HG02938 (cell line): ENCODE results near the gene NCF2.
"Not testable (repeated sequence)": the region's sequence is repeated elsewhere in the genome, so short reads cannot be mapped to it uniquely, and the experiment has no call there.

Source experiments
- ATAC-seq: cut with Tn5 transposase; IDR thresholded peaks from one replicate; pipeline ENCODE4 v1.9.1; 2021; ENCODE audit warnings: mild to moderate bottlenecking, moderate library complexity; ENCODE audit not compliant: unreplicated experiment

NCF2 gene

GRCh38 chr1:183590244-183591191 is at the start of gene NCF2:
Gene NCF2 (minus strand): TSS chr1:183590459. CDS start chr1:183590329, 130 bp downstream.
- peak; percentile 74 for ATAC-seq

- no peak for ATAC-seq
These were observed 48.6 kb upstream of the NCF2 start for GRCh38 chr1:183638649-183639387.

GRCh38 chr1:183636783-183637182 is 46.5 kb upstream of the NCF2 start:
- ATAC-seq: no peak

GRCh38 chr1:183636334-183636682 is 46.0 kb upstream of the NCF2 start:
- peak; percentile 4 for ATAC-seq

GRCh38 chr1:183635606-183636333 is 45.5 kb upstream of the NCF2 start, which contains the start of gene ARPC5:
Gene ARPC5 (minus strand): TSS chr1:183635783. CDS start chr1:183635659, 124 bp downstream.
- peak; percentile 78 for ATAC-seq

GRCh38 chr1:183635099-183635605 is 44.9 kb upstream of the NCF2 start:
- no peak for ATAC-seq

GRCh38 chr1:183634429-183635065 is 44.3 kb upstream of the NCF2 start:
- ATAC-seq: no peak

- peak; percentile 41 for ATAC-seq
These were observed 43.6 kb upstream of the NCF2 start for GRCh38 chr1:183633676-183634343.

- ATAC-seq: no peak
These were observed 42.7 kb upstream of the NCF2 start for GRCh38 chr1:183632964-183633363.

DNA sequence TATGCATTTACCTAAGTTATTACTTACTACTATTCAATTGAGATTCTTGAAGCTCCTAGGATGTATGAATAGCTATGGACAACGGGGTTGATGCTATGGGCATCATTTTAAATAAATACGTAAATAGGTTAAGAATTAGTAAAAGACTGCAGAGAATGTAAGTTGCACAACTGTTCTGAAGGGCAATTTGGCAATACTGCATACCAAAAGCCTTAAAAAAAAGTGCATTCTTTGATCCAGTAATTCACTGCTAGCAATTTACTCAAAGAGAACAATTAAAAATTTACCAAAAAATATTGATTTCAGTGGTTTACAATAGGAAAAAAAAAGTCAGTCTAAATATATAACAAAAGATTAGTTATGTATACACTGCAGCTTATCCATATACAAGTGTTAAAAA is 41.9 kb upstream of the NCF2 start:
- no peak for ATAC-seq

- ATAC-seq: no peak
These were observed 40.5 kb upstream of the NCF2 start for GRCh38 chr1:183630748-183631147.

DNA sequence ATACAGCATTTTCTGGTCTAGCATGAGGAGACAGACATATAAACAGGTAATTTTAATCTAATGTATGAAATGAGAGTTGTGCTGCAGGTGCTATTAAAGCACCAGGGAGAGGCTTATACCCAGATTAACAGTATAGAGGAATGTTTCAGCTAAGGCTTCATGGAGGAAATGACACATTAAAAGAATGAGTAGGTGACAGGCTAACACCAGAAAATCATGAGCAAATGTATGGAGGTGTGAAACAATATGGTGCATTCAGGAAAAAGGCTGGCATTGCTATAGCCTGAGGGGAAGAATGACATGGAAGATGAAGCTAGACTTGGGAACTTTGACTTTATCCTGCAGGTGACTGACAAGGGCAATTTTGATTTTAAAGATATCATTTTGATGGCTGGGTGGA is 38.3 kb upstream of the NCF2 start:
- ATAC-seq: no peak

DNA sequence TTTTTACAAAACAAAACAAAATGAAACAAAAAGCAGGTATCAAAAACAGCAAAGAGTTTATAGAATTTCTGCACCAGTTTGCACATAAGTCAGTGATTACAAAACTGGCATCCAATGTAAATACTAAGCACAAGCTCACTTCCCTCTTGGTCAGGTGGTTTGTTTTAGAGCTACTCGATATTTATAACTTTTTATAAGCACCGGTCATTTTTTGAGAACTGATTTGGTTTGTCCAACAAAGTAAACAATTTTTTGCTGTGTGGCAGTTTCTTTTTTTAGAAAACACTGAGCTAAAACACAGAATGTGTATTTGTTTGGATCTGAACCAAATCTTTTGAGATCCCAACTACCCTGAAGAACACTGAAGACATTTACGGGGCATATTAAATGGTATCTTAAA is 36.0 kb upstream of the NCF2 start:
- ATAC-seq: not testable (repeated sequence)

DNA sequence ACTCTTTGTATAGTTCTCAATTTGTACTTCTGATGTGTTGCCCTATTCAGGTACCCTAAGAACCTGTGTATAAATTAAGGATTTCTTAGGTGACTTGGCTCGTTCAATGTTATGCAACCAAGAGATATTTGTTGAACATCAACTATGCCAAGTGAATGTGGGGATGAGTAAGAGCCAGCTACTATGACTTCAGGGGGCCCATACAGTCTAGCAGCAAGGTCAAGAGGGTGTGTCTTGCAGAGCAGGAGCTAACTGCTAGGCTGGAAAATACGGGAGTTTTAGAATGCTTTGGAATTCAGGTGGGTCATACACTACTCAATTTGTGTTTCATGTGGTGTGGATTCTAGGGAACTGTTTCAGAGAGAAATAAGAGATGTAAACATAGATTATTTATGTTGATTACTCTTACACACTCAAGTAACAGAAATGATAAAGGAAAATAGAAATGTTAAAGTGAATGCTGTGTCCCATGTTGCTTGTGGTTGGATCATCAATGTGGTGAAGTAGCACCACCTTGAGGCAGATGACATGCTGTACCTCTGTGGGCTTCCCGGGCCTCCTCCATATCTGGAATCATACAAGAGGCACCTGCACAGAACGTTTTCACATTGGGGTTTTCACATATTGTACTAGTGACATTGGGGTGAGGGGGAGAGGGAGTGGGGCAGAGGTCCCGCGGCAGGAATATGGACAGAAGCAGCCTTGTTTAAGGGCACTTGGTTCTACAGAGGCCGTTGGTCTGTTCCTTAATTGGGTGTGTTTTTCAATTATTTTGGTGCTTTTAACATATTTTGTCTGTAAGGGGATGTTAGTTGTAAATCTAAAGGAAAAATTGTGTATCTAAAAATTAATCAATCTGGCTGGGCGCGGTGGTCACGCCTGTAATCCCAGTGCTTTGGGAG is 32.9 kb upstream of the NCF2 start:
- ATAC-seq: peak; percentile 60

GRCh38 chr1:183622013-183622412 is 31.8 kb upstream of the NCF2 start:
- no peak for ATAC-seq

DNA sequence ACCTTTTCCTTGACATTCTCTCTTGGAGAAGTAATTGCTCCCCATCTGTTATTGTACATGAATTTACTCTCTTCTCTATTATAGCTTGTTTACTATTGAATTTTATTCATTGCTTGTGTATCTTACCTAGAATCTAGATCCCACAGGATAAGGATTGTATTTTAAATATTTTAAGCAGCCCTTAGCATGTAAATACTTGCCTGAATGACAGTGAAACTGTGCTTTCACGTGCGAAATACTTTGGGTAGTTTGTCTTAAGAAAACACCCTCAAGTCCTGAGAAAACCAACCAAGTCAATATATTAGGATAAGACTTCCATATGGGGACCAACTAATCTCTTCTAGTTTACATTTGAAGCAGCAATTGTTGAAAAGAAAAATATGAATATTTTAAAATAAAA is 30.1 kb upstream of the NCF2 start:
- no peak for ATAC-seq

DNA sequence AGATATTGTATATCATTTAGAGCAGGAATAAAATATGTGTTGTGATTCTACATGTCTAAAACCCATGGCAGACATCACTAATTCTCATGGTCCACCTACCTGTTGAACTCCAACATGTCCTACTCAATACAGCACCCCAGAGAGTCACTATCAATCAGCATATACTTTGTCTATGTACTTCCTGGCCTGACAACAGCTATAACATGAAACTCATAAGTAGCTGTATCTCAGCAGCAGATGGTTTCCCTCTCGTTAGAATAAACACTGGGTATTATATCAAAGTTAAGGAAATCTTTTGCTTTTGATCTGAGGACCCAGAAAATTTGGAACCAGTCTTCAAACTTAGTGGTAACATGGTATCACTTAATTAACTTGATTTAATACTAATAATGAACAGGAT is 29.5 kb upstream of the NCF2 start:
- no peak for ATAC-seq

GRCh38 chr1:183618202-183618601 is 27.9 kb upstream of the NCF2 start:
- ATAC-seq: not testable (repeated sequence)

DNA sequence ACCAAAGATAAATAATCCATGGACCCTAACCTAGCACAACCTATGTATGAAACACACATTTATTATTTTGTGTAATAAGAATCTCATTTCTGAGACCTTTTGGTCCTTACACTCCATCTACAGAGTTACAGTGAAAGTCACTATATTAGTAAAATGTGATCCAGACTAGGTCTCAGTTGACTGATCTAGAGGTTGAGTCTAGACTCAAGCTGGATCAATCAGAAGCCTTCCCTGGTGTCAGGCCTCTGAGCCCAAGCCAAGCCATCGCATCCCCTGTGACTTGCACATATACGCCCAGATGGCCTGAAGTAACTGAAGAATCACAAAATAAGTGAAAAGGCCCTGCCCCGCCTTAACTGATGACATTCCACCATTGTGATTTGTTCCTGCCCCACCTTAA is 22.7 kb upstream of the NCF2 start:
- ATAC-seq: not testable (repeated sequence)
